Suprapubic skin (tissue), 4 donors: ENCODE data around the gene MRPL14. TPM values are rescaled to one million over a fixed set of nuclear protein-coding genes. Genes with fewer than 3 reads are reported as not detected.

ENCODE experiments used
- DNase-seq, 2 donors: peaks; one replicate each; pipeline ENCODE4 v3.0.0-alpha.2; 2019; ENCODE audit warnings: low spot score in 2 of 2
- H3K27ac ChIP-seq: fragments of 200-600 bp; sonication (generic); one replicate; pipeline ENCODE4 v1.5.1; 2019
- H3K27me3 ChIP-seq: fragments of 200-600 bp; sonication (generic); one replicate; pipeline ENCODE4 v1.5.1; 2019
- H3K36me3 ChIP-seq: fragments of 200-600 bp; sonication (generic); one replicate; pipeline ENCODE4 v1.5.1; 2019
- H3K4me1 ChIP-seq: fragments of 200-600 bp; sonication (generic); one replicate; pipeline ENCODE4 v1.5.1; 2019
- H3K4me3 ChIP-seq: fragments of 200-600 bp; sonication (generic); one replicate; pipeline ENCODE4 v1.5.1; 2019; ENCODE audit warnings: mild to moderate bottlenecking
- H3K9me3 ChIP-seq: fragments of 200-600 bp; sonication (generic); one replicate; pipeline ENCODE4 v1.5.1; 2019
- CTCF ChIP-seq, 2 donors: fragments of 200-600 bp in 1 of 2; fragments of 450-650 bp in 1 of 2; sonication (generic) in 1 of 2; IDR thresholded peaks; one replicate each; pipeline ENCODE4 v1.5.1; 2016 to 2019; ENCODE audit warnings: antibody characterized with exemption in 2 of 2, mild to moderate bottlenecking in 1 of 2, moderate library complexity in 1 of 2
- EP300 ChIP-seq: sonication (generic); formaldehyde crosslinking; IDR thresholded peaks from one replicate; pipeline ENCODE4 v1.6.1; 2017; ENCODE audit warnings: antibody characterized with exemption
- POLR2A ChIP-seq, 2 donors: fragments of 450-650 bp; IDR thresholded peaks; one replicate each; pipeline ENCODE4 v1.6.1; 2017; ENCODE audit warnings: antibody characterized with exemption in 2 of 2, mild to moderate bottlenecking in 2 of 2, moderate library complexity in 2 of 2
- POLR2AphosphoS5 ChIP-seq, 3 donors: sonication (generic); formaldehyde crosslinking; IDR thresholded peaks; one replicate each; pipeline ENCODE4 v1.6.1; 2017; ENCODE audit warnings: antibody characterized with exemption in 3 of 3
- WGBS: methylation state at CpG from one replicate; pipeline ENCODE4 v1.1.5; 2018; 5-methylcytosine and 5-hydroxymethylcytosine counted together
- total RNA-seq, 4 donors: library from RNA; depleted of rRNA; stranded (reverse); fragments of >200 nt; gene quantifications; one replicate each; pipeline ENCODE4 v1.1.0, GENCODE V29; 2016

The MRPL14 gene
- total RNA-seq, 4 donors from 2014 or later: 25.1 to 49.8 (median 44.0) TPM

GRCh38 chr6:44128020-44128917, 1.0 kb upstream of the MRPL14 start:
- TF ChIP-seq CTCF (IDR thresholded peaks at IDR 0.05): peak in 1 of 2 donors; percentile 9
- TF ChIP-seq POLR2AphosphoS5 (IDR thresholded peaks at IDR 0.05): no peak
- no peak for TF ChIP-seq EP300
- Histone ChIP-seq H3K27me3 (no peaks in the 10 kb centered on the region), H3K4me1 (peaks cover 64% of the 10 kb centered on the region), H3K36me3 (no peaks in the 10 kb centered on the region), H3K4me3 (peak overlapping the region; percentile 75), H3K27ac (peak overlapping the region; percentile 93), H3K9me3 (no peaks in the 10 kb centered on the region)
- DNase-seq: peak in 1 of 2 donors; percentile 77
- WGBS: under 1% methylated on average over 24 of the region's 49 CpGs

GRCh38 chr6:44126320-44127149, 717 bp downstream of the MRPL14 start:
- 2% methylated on average over 24 of the region's 31 CpGs for WGBS

GRCh38 chr6:44123544-44123943, 3.7 kb downstream of the MRPL14 start:
- peaks cover 62% of the 10 kb centered on the region for H3K4me1 ChIP-seq
- H3K4me3 ChIP-seq: no peak overlapping the region
- no peak for DNase-seq
- H3K9me3 ChIP-seq: no peaks in the 10 kb centered on the region
- WGBS: 85% methylated on average over 2 of the region's 2 CpGs
- no peak overlapping the region for H3K27ac ChIP-seq
- TF ChIP-seq CTCF (IDR thresholded peaks at IDR 0.05) (no peak), EP300 (no peak), POLR2AphosphoS5 (IDR thresholded peaks at IDR 0.05) (no peak), POLR2A (IDR thresholded peaks at IDR 0.05) (no peak)
- H3K36me3 ChIP-seq: peaks cover 2% of the 10 kb centered on the region
- H3K27me3 ChIP-seq: no peaks in the 10 kb centered on the region

More at GRCh38 chr6:44126320-44127149, 717 bp downstream of the MRPL14 start:
- Histone ChIP-seq H3K27ac (peak overlapping the region; percentile 93), H3K36me3 (no peaks in the 10 kb centered on the region), H3K4me1 (peaks cover 57% of the 10 kb centered on the region), H3K4me3 (peak overlapping the region; percentile 75), H3K27me3 (no peaks in the 10 kb centered on the region), H3K9me3 (no peaks in the 10 kb centered on the region)
- TF ChIP-seq POLR2AphosphoS5 (IDR thresholded peaks at IDR 0.05) (peak in 1 of 3 donors; percentile 10), CTCF (IDR thresholded peaks at IDR 0.05) (no peak)
- DNase-seq: peak in 1 of 2 donors; percentile 77

- Histone ChIP-seq H3K4me1 (peaks cover 55% of the 10 kb centered on the region), H3K36me3 (peaks cover 4% of the 10 kb centered on the region), H3K4me3 (no peak overlapping the region), H3K9me3 (no peaks in the 10 kb centered on the region), H3K27ac (peak overlapping the region; percentile 4), H3K27me3 (no peaks in the 10 kb centered on the region)
- 63% methylated on average over 1 of the region's 1 CpG for WGBS
- no peak for DNase-seq
- TF ChIP-seq CTCF (IDR thresholded peaks at IDR 0.05) (no peak), EP300 (no peak), POLR2AphosphoS5 (IDR thresholded peaks at IDR 0.05) (no peak), POLR2A (IDR thresholded peaks at IDR 0.05) (no peak)
Measured at GRCh38 chr6:44122801-44123200, 4.5 kb downstream of the MRPL14 start.
